SU-DHL-6 (cell line): ENCODE data around the gene SRGAP1.

ENCODE experiments used
- H2AFZ ChIP-seq: fragments of 200-600 bp; sonication (generic); 2 replicates; pipeline ENCODE4 v1.6.1; 2014; ENCODE audit warnings: low read depth, mild to moderate bottlenecking, moderate library complexity, mixed read lengths, antibody characterized with exemption, low read length; ENCODE audit not compliant: severe bottlenecking
- H3F3A ChIP-seq: fragments of 200-600 bp; shearing (Covaris generic); 2 replicates; pipeline ENCODE4 v1.6.0; 2016; ENCODE audit warnings: antibody characterized with exemption, mild to moderate bottlenecking; ENCODE audit not compliant: insufficient read depth
- H3K27ac ChIP-seq: fragments of 200-600 bp; sonication (generic); 2 replicates; pipeline ENCODE4 v1.5.1; 2016; ENCODE audit warnings: low read depth, mild to moderate bottlenecking, low read length, moderate library complexity, mixed read lengths
- H3K27me3 ChIP-seq: fragments of 200-600 bp; sonication (generic), shearing (Covaris generic); 2 replicates; pipeline ENCODE4 v1.6.0; 2014; ENCODE audit warnings: mild to moderate bottlenecking, low read length
- H3K36me3 ChIP-seq: fragments of 200-600 bp; sonication (generic); 2 replicates; pipeline ENCODE4 v1.6.1; 2014; ENCODE audit warnings: mild to moderate bottlenecking, low read length, mixed read lengths
- H3K4me2 ChIP-seq: fragments of 300-600, 200-600 bp; shearing (Covaris generic), sonication (generic); 2 replicates; pipeline ENCODE4 v1.6.0; 2014; ENCODE audit warnings: low read length, low read depth, mild to moderate bottlenecking; ENCODE audit not compliant: poor library complexity, severe bottlenecking
- H3K4me3 ChIP-seq: fragments of 200-600 bp; sonication (generic); 2 replicates; pipeline ENCODE4 v1.5.1; 2014; ENCODE audit warnings: antibody characterized with exemption, low read length, mild to moderate bottlenecking, mixed read lengths; ENCODE audit not compliant: insufficient read depth, poor library complexity, severe bottlenecking
- H3K79me2 ChIP-seq: fragments of 200-600 bp; sonication (generic); 2 replicates; pipeline ENCODE4 v1.6.1; 2014; ENCODE audit warnings: mild to moderate bottlenecking, low read length, moderate library complexity; ENCODE audit not compliant: insufficient read depth
- H3K9ac ChIP-seq: fragments of 200-600 bp; sonication (generic); 2 replicates; pipeline ENCODE4 v1.7.0; 2014; ENCODE audit warnings: mild to moderate bottlenecking, low read length
- H3K9me2 ChIP-seq: fragments of 200-600 bp; sonication (generic); replicated peaks from 2 replicates; pipeline ENCODE4 v1.6.1; 2014; ENCODE audit warnings: low read length; ENCODE audit not compliant: insufficient read depth
- H3K9me3 ChIP-seq: fragments of 200-600 bp; sonication (generic); 2 replicates; pipeline ENCODE4 v1.6.1; 2014; ENCODE audit warnings: low read length, mixed read lengths; ENCODE audit not compliant: insufficient read depth
- H4K20me1 ChIP-seq: fragments of 200-600 bp; sonication (generic); 2 replicates; pipeline ENCODE4 v1.6.1; 2014; ENCODE audit warnings: low read depth, mild to moderate bottlenecking, antibody characterized with exemption, low read length, moderate library complexity, mixed read lengths
- CTCF ChIP-seq: fragments of 200-600 bp; sonication (generic); IDR thresholded peaks from one replicate; pipeline ENCODE4 v1.5.1; 2017; ENCODE audit warnings: antibody characterized with exemption, mild to moderate bottlenecking, low read length, moderate library complexity; ENCODE audit not compliant: insufficient read depth, poor library complexity, severe bottlenecking
- EZH2phosphoT487 ChIP-seq: fragments of 200-600 bp; sonication (generic), shearing (Covaris generic); conservative IDR thresholded peaks from 2 replicates; pipeline ENCODE4 v1.6.1; 2018; ENCODE audit warnings: mild to moderate bottlenecking, antibody characterized with exemption, low read length, moderate library complexity, mixed read lengths

SRGAP1 gene

GRCh38 chr12:64124511-64125197, 280.2 kb downstream of the SRGAP1 start:
- TF ChIP-seq CTCF (no peak), EZH2phosphoT487 (no peak)
- no peak overlapping the region for H2AFZ ChIP-seq
- H3K27ac ChIP-seq = no peak overlapping the region
- no peaks in the 10 kb centered on the region for H3K79me2 ChIP-seq
- H3K4me2 ChIP-seq = no peak overlapping the region
- H3K36me3 ChIP-seq = no peaks in the 10 kb centered on the region
- no peaks in the 10 kb centered on the region for H3F3A ChIP-seq
- H3K27me3 ChIP-seq = no peaks in the 10 kb centered on the region
- H4K20me1 ChIP-seq = no peaks in the 10 kb centered on the region
- H3K9ac ChIP-seq = no peak overlapping the region
- no peak overlapping the region for H3K4me3 ChIP-seq
- H3K9me2 ChIP-seq = no peaks in the 10 kb centered on the region
- no peaks in the 10 kb centered on the region for H3K9me3 ChIP-seq

GRCh38 chr12:64125913-64126312, 281.4 kb downstream of the SRGAP1 start:
- H3K9me2 ChIP-seq = no peaks in the 10 kb centered on the region
- H4K20me1 ChIP-seq = no peaks in the 10 kb centered on the region
- H3K4me2 ChIP-seq = no peak overlapping the region
- H3K79me2 ChIP-seq = no peaks in the 10 kb centered on the region
- no peak overlapping the region for H3K9ac ChIP-seq
- no peaks in the 10 kb centered on the region for H3F3A ChIP-seq
- no peak for TF ChIP-seq EZH2phosphoT487
- TF ChIP-seq CTCF = no peak
- H3K9me3 ChIP-seq = no peaks in the 10 kb centered on the region
- H3K4me3 ChIP-seq = no peak overlapping the region
- no peak overlapping the region for H2AFZ ChIP-seq
- no peaks in the 10 kb centered on the region for H3K27me3 ChIP-seq
- no peak overlapping the region for H3K27ac ChIP-seq
- no peaks in the 10 kb centered on the region for H3K36me3 ChIP-seq

- no peaks in the 10 kb centered on the region for H3K79me2 ChIP-seq
- H3K36me3 ChIP-seq = no peaks in the 10 kb centered on the region
- no peaks in the 10 kb centered on the region for H3K27me3 ChIP-seq
- H3F3A ChIP-seq = no peaks in the 10 kb centered on the region
- H3K9me3 ChIP-seq = no peaks in the 10 kb centered on the region
- H3K4me2 ChIP-seq = no peak overlapping the region
- H3K4me3 ChIP-seq = no peak overlapping the region
- H3K27ac ChIP-seq = no peak overlapping the region
- H3K9me2 ChIP-seq = no peaks in the 10 kb centered on the region
- H4K20me1 ChIP-seq = no peaks in the 10 kb centered on the region
- H3K9ac ChIP-seq = no peak overlapping the region
- no peak for TF ChIP-seq EZH2phosphoT487
- no peak for TF ChIP-seq CTCF
- no peak overlapping the region for H2AFZ ChIP-seq
Observed at GRCh38 chr12:64127811-64128210, 283.3 kb downstream of the SRGAP1 start.
